GM10266 (cell line): Measurements from ENCODE around the gene MED16.
"Not testable (repeated sequence)": the region's sequence is repeated elsewhere in the genome, so short reads cannot be mapped to it uniquely, and the experiment has no call there.

ENCODE experiments used
- DNase-seq: peaks from one replicate; pipeline ENCODE4 v3.0.0; 2012; ENCODE audit errors: extremely low spot score
- TF ChIP-seq, protein P1 (sequence below): IDR thresholded peaks from 2 replicates; pipeline ENCODE4 v1.5.1; 2012; ENCODE audit warnings: mild to moderate bottlenecking, low read depth; ENCODE audit not compliant: control insufficient read depth, insufficient read depth; ENCODE audit errors: missing control alignments

MED16 gene

GRCh38 chr19:858868-859843, 33.8 kb downstream of the MED16 start, which contains the start of gene CFD:
CFD (plus strand) TSS chr19:859664; CDS start chr19:859690, 26 bp downstream.
- DNase-seq: no peak
- TF ChIP-seq, protein P1, sequence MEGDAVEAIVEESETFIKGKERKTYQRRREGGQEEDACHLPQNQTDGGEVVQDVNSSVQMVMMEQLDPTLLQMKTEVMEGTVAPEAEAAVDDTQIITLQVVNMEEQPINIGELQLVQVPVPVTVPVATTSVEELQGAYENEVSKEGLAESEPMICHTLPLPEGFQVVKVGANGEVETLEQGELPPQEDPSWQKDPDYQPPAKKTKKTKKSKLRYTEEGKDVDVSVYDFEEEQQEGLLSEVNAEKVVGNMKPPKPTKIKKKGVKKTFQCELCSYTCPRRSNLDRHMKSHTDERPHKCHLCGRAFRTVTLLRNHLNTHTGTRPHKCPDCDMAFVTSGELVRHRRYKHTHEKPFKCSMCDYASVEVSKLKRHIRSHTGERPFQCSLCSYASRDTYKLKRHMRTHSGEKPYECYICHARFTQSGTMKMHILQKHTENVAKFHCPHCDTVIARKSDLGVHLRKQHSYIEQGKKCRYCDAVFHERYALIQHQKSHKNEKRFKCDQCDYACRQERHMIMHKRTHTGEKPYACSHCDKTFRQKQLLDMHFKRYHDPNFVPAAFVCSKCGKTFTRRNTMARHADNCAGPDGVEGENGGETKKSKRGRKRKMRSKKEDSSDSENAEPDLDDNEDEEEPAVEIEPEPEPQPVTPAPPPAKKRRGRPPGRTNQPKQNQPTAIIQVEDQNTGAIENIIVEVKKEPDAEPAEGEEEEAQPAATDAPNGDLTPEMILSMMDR: no peak

DNA sequence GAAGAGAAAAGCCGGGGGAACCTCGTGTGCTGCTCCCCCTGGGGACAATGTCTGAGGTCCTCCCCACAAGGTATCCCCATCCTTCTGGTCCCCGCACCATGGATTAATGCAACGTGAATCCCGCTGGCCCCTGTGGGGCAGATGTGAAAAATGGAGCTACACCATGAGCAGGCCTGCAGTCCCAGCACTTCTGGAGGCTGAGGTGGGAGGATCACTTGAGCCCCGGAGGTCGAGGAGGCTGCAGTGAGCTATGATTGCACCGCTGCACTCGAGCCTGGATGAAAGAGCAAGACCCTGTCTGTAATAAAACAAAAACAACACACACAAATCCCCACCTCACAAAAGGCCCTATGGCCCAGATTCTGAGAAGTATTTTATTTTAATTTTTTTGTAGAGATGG, 34.7 kb downstream of the MED16 start:
- TF ChIP-seq, protein P1: no peak
- DNase-seq: no peak

- no peak for DNase-seq
- TF ChIP-seq, protein P1: no peak
These were observed 37.3 kb downstream of the MED16 start for GRCh38 chr19:855566-856120.

GRCh38 chr19:855142-855541, 37.8 kb downstream of the MED16 start:
- DNase-seq: no peak
- TF ChIP-seq, protein P1: no peak

DNA sequence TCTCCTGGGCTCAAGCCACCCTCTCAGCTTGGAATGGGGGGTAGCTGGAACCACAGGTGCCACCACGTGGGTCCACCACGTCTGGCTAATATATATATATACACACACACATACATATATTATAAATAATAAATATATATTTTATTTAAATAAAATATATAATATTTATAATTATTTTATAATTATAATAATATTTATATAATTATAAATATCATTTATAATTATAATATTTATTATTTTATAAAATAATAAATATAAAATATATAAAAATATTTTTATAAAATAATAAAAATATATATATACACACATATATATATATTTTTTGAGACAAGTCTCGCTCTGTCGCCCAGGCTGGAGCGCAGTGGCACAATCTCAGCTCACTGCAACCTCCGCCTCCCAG, 38.4 kb downstream of the MED16 start:
- TF ChIP-seq, protein P1: no peak
- DNase-seq: no peak

- DNase-seq: not testable (repeated sequence)
These were observed 39.3 kb downstream of the MED16 start for GRCh38 chr19:853614-854220.

DNA sequence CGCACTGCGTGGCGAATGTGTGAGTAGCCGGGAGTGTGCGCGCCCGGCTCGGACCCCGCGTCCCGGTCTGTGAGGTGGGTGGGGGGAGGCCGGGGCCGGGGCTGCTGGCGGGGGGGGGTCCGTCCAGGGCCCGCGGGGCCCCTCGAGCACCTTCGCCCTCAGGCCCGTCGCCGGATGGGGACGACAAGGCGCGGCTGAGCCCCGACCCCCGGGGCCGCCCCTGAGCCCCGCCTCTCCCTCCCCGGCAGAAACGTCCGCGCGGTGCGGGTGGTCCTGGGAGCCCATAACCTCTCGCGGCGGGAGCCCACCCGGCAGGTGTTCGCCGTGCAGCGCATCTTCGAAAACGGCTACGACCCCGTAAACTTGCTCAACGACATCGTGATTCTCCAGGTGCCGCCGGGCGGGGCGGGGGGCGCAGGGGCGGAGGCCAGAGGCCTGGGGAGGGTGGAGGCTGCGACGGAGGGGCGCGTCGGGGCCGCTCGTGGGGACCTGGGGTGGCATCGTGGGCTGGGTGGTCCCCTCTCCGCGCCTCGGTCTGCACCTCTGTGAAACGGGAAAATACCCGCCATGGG, 39.9 kb downstream of the MED16 start:
- DNase-seq: no peak
- TF ChIP-seq, protein P1: no peak
